GM12872 (cell line): ENCODE measurements around the gene KBTBD4.

Experiments used
- CTCF ChIP-seq: IDR thresholded peaks from 3 replicates; pipeline ENCODE4 v1.5.1; 2011; ENCODE audit warnings: low read depth, mild to moderate bottlenecking, low read length, moderate library complexity; ENCODE audit not compliant: insufficient read depth

Gene KBTBD4

GRCh38 chr11:47595029-47595428, 16.3 kb upstream of the KBTBD4 start:
- no peak for TF ChIP-seq CTCF

- no peak for TF ChIP-seq CTCF
Measured at GRCh38 chr11:47593934-47594855, 15.4 kb upstream of the KBTBD4 start, which contains the start of gene C1QTNF4. Gene C1QTNF4, minus strand, starts transcription at chr11:47594411. Its CDS starts 3,601 bp downstream, at chr11:47590810.

- no peak for TF ChIP-seq CTCF
Measured at GRCh38 chr11:47593492-47593933, 14.7 kb upstream of the KBTBD4 start.

GRCh38 chr11:47592970-47593369, 14.2 kb upstream of the KBTBD4 start:
- TF ChIP-seq CTCF: no peak

GRCh38 chr11:47592251-47592650, 13.5 kb upstream of the KBTBD4 start:
- no peak for TF ChIP-seq CTCF

GRCh38 chr11:47591764-47592163, 13.0 kb upstream of the KBTBD4 start:
- TF ChIP-seq CTCF: no peak

GRCh38 chr11:47589977-47590861, 11.4 kb upstream of the KBTBD4 start:
- TF ChIP-seq CTCF: no peak
